HepG2 (cell line): ENCODE results near the gene PATL2. TPM values are rescaled to one million over a fixed set of nuclear protein-coding genes. Genes with fewer than 3 reads are reported as not detected.

Source experiments
- ATAC-seq: fragments of 200-7000 bp; cut with Tn5 transposase; 3 replicates; pipeline ENCODE4 v1.9.1; 2020; ENCODE audit warnings: mild to moderate bottlenecking, moderate library complexity
- BruUV-seq: library from RNA; stranded (reverse); fragments of 400-500 nt; replicated peaks from 2 replicates; lab custom pipeline; 2021; lab: Mats Ljungman, UMichigan
- CTCF ChIA-PET: fragments of 300-600 bp; formaldehyde crosslinking; extraction: SDS; loops from one replicate; lab custom pipeline; 2021; ENCODE audit warnings: low total read pairs, inconsistent platforms, low intra/inter-chr PET ratio; lab: Yijun Ruan, JAX
- POLR2A ChIA-PET: fragments of 350-600 bp; sonication (Branson Sonifier 250); formaldehyde crosslinking; loops from one replicate; lab custom pipeline; 2020; ENCODE audit warnings: antibody characterized with exemption, inconsistent platforms; lab: Yijun Ruan, JAX
- DNase-seq: peaks from one replicate; pipeline ENCODE4 v3.0.0-alpha.2; 2015; ENCODE audit warnings: low spot score
- FAIRE-seq: peaks from 3 replicates; lab custom pipeline; 2011; peaks lifted over from hg19 to GRCh38; lab: Jason Lieb, UNC
- H2AFZ ChIP-seq: one replicate; pipeline ENCODE4 v1.6.1; 2011; ENCODE audit warnings: low read length, inconsistent platforms
- H3K27ac ChIP-seq: fragments of 300-600 bp; 3 replicates; pipeline ENCODE4 v1.8.0; 2011; ENCODE audit warnings: mixed run types, mild to moderate bottlenecking, mixed read lengths, low read length, inconsistent platforms; ENCODE audit not compliant: insufficient read depth; ENCODE audit errors: extremely low read length
- H3K27me3 ChIP-seq, 2 experiments: fragments of 200-600 bp in 1 of 2; 2 replicates in 1 of 2; 3 replicates in 1 of 2; pipeline versions ENCODE4 v1.6.0 to v1.8.0; 2011; ENCODE audit warnings: low read length in 2 of 2, mild to moderate bottlenecking in 2 of 2, moderate library complexity in 2 of 2, inconsistent platforms in 1 of 2; ENCODE audit not compliant: insufficient read depth in 2 of 2, control insufficient read depth in 1 of 2
- H3K36me3 ChIP-seq, 2 experiments: fragments of 200-600 bp in 1 of 2; replicated peaks in 1 of 2; 2 replicates in 1 of 2; 3 replicates in 1 of 2; pipeline versions ENCODE4 v1.5.1 to v1.8.0; 2011; ENCODE audit warnings: low read length in 2 of 2, inconsistent platforms in 1 of 2; ENCODE audit not compliant: insufficient read depth in 2 of 2, control insufficient read depth in 1 of 2
- H3K4me1 ChIP-seq: 2 replicates; pipeline ENCODE4 v1.5.1; 2012; ENCODE audit warnings: low read length, inconsistent platforms; ENCODE audit not compliant: insufficient read depth
- H3K4me2 ChIP-seq: 2 replicates; pipeline ENCODE4 v1.6.0; 2011; ENCODE audit warnings: low read depth, low read length, inconsistent platforms
- H3K4me3 ChIP-seq, 3 experiments: fragments of 200-600 bp in 1 of 3; sonication (generic), shearing (Covaris generic) in 1 of 3; replicated peaks in 1 of 3; 2 replicates each; pipeline ENCODE4 v1.5.1; 2011 to 2016; ENCODE audit warnings: low read length in 3 of 3, inconsistent platforms in 2 of 3, low read depth in 2 of 3, mild to moderate bottlenecking in 2 of 3, control low read depth in 1 of 3, mixed read lengths in 1 of 3; ENCODE audit not compliant: insufficient read depth in 1 of 3
- H3K79me2 ChIP-seq: one replicate; pipeline ENCODE4 v1.6.1; 2011; ENCODE audit warnings: low read length, inconsistent platforms; ENCODE audit not compliant: insufficient read depth
- H3K9ac ChIP-seq: 2 replicates; pipeline ENCODE4 v1.6.0; 2011; ENCODE audit warnings: mild to moderate bottlenecking, low read depth, low read length, inconsistent platforms; ENCODE audit not compliant: insufficient read depth
- H3K9me3 ChIP-seq: 2 replicates; pipeline ENCODE4 v1.5.1; 2012; ENCODE audit warnings: mild to moderate bottlenecking, low read length
- H4K20me1 ChIP-seq: 2 replicates; pipeline ENCODE4 v1.6.0; 2011; ENCODE audit warnings: inconsistent platforms, mild to moderate bottlenecking, low read length, moderate library complexity; ENCODE audit not compliant: insufficient read depth
- ARHGAP35 ChIP-seq: sonication (generic); formaldehyde crosslinking; IDR thresholded peaks from 2 replicates; pipeline ENCODE4 v1.9.0; 2022; ENCODE audit warnings: mild to moderate bottlenecking, inconsistent platforms, moderate library complexity, missing genetic modification reagents, borderline replicate concordance
- NR1H2 ChIP-seq: sonication (generic); formaldehyde crosslinking; IDR thresholded peaks from 2 replicates; pipeline ENCODE4 v1.8.1; 2022; ENCODE audit warnings: low read depth, missing genetic modification reagents, borderline replicate concordance
- NR2F1 ChIP-seq, 2 experiments: fragments of 450-650 bp in 1 of 2; formaldehyde crosslinking in 1 of 2; IDR thresholded peaks; 2 replicates each; pipeline versions ENCODE4 v1.5.0 to v1.6.1; 2016 to 2020; ENCODE audit warnings: mild to moderate bottlenecking in 1 of 2, missing compliant biosample characterization in 1 of 2, missing genetic modification reagents in 1 of 2, moderate library complexity in 1 of 2
- TAF15 ChIP-seq: fragments of 200-400 bp; formaldehyde crosslinking; IDR thresholded peaks from one replicate; pipeline ENCODE4 v1.6.1; 2018; ENCODE audit warnings: mild to moderate bottlenecking, low read depth, low read length; ENCODE audit not compliant: poor library complexity, severe bottlenecking
- ZNF263 ChIP-seq: sonication (generic); formaldehyde crosslinking; IDR thresholded peaks from 2 replicates; pipeline ENCODE4 v1.4.0; 2020; ENCODE audit warnings: missing genetic modification reagents
- ZNF543 ChIP-seq: sonication (generic); formaldehyde crosslinking; IDR thresholded peaks from 2 replicates; pipeline ENCODE4 v1.4.0; 2020; ENCODE audit warnings: mild to moderate bottlenecking, missing genetic modification reagents
- ZNF644 ChIP-seq: IDR thresholded peaks from 2 replicates; pipeline ENCODE4 v1.6.1; 2016; ENCODE audit warnings: low read depth
- ZNF749 ChIP-seq: sonication (generic); formaldehyde crosslinking; IDR thresholded peaks from 2 replicates; pipeline ENCODE4 v1.8.0; 2022; ENCODE audit warnings: mild to moderate bottlenecking, missing genetic modification reagents, moderate library complexity, borderline replicate concordance
- WGBS: methylation state at CpG from one replicate; pipeline ENCODE4 v1.1.6; 2017; ENCODE audit warnings: low lambda C conversion rate; 5-methylcytosine and 5-hydroxymethylcytosine counted together
- in situ Hi-C: cut with HindIII; loops from 2 replicates; pipeline ENCODE4 v1.10.0; 2017; ENCODE audit warnings: low pct_unique_long_range_greater_than_20kb; ENCODE audit not compliant: extremely low pct_ligation_motif_present
- intact Hi-C: fragments of 100-400 bp; cut with micrococcal nuclease; formaldehyde crosslinking; loops from one replicate; pipeline ENCODE4 v1.10.0; 2022; ENCODE audit not compliant: unreplicated experiment
- polyA plus RNA-seq, 8 experiments: library from polyadenylated mRNA; depleted of rRNA in 3 of 8; stranded (reverse) in 7 of 8; unstranded in 1 of 8; fragments of >200 nt; fragmentation: Illumina TruSeq in 4 of 8; extraction: Trizol in 4 of 8; gene quantifications; 2 replicates each; pipeline versions ENCODE4 v1.2.1 to v1.2.3, GENCODE V29; 2011 to 2016; ENCODE audit warnings: low read depth in 4 of 8, missing spikeins in 1 of 8, mixed read lengths in 1 of 8; ENCODE audit not compliant: insufficient read depth in 1 of 8
- total RNA-seq, 5 experiments: library from RNA; depleted of rRNA; stranded (reverse); fragments of >200 nt; fragmentation: Illumina TruSeq; extraction: Trizol; gene quantifications; 2 replicates each; pipeline ENCODE4 v1.2.3, GENCODE V29; 2016; ENCODE audit warnings: low read depth in 1 of 5
- TF ChIP-seq, protein P1 (sequence below): sonication (generic); formaldehyde crosslinking; IDR thresholded peaks from 2 replicates; pipeline ENCODE4 v1.4.0; 2020; ENCODE audit warnings: missing genetic modification reagents
- TF ChIP-seq, protein P2 (sequence below), 2 experiments: sonication (generic) in 1 of 2; formaldehyde crosslinking in 1 of 2; IDR thresholded peaks; 2 replicates each; pipeline versions ENCODE4 v1.6.1 to v1.9.0; 2014 to 2022; ENCODE audit warnings: antibody characterized with exemption in 1 of 2, borderline replicate concordance in 1 of 2, inconsistent platforms in 1 of 2, low read depth in 1 of 2, missing genetic modification reagents in 1 of 2
- TF ChIP-seq, protein P3 (sequence below): sonication (generic); formaldehyde crosslinking; IDR thresholded peaks from 2 replicates; pipeline ENCODE4 v1.4.0; 2020; ENCODE audit warnings: missing genetic modification reagents, borderline replicate concordance

The PATL2 gene
- total and polyA plus RNA-seq, 2 of the 13 experiments (the other 11 are each of a cell fraction or from before 2014, with no cell fraction given), result 0.15 to 0.53 TPM

DNA sequence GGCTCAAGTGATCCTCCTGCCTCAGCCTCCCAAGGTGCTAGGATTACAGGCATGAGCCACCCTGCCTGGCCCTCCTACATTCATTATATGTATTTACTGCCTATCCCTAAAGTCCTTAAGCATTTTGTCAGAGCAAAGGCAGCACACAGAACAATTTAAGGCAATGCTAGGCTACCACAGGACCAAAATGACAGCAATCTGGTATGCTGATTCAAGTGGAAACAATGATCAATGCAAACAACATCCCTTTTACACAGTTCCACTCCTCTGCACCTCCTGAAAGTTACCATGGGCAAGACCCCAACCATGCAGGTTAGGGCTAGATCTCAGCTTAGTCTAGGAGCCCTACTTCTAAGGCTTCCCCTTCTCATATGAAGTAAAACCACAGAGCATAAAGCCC is 87.9 kb downstream of the PATL2 start:
- H3K9me3 ChIP-seq, result no peaks in the 10 kb centered on the region
- POLR2A ChIA-PET, result no interaction called here

DNA sequence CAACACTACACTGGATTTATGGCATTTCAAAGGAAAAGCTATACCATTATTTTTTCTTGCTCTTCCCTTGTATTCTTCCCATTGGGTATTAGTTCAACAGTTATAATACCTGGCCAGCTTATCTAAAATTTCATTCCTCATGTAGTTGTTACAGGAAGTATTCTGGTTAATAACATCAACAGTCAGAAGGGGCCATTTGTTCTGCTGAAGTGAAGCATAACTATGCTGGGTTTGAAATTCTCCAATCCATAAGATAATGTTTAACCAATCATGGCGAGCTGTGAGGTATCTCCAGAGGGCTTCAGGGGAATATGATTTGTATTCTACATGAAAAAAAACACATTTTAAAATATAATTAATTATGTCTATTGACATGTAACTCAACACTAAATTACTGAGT is 91.0 kb downstream of the PATL2 start:
- no peak for ATAC-seq
- no peak overlapping the region for H3K9ac ChIP-seq
- peaks cover 6 to 45% of the 10 kb centered on the region in 2 experiments; a peak in 4 of 5 replicates for H3K36me3 ChIP-seq
- no peaks in the 10 kb centered on the region for H3K9me3 ChIP-seq
- H2AFZ ChIP-seq, result no peak overlapping the region
- no peak for DNase-seq
- intact Hi-C loops, result no loop called here
- no peaks in the 10 kb centered on the region for H3K79me2 ChIP-seq
- no peaks in the 10 kb centered on the region for H4K20me1 ChIP-seq
- no peaks in the 10 kb centered on the region for H3K4me1 ChIP-seq
- no peak overlapping the region for H3K4me2 ChIP-seq
- no peaks in the 10 kb centered on the region for H3K27me3 ChIP-seq
- POLR2A ChIA-PET, result no interaction called here
- in situ Hi-C loops, result no loop called here
- no peak overlapping the region for H3K4me3 ChIP-seq
- 100% methylated on average over 1 of the region's 1 CpG for WGBS
- BruUV-seq, result no TSS peak
- no peak for FAIRE-seq
- H3K27ac ChIP-seq, result no peak overlapping the region
- CTCF ChIA-PET, result no interaction called here
- TF ChIP-seq NR2F1 (CRISPR knock-in tag; IDR thresholded peaks at IDR 0.05) (no peak), NR1H2 (no peak), ZNF644 (CRISPR knock-in tag) (no peak)
- TF ChIP-seq, protein P1, sequence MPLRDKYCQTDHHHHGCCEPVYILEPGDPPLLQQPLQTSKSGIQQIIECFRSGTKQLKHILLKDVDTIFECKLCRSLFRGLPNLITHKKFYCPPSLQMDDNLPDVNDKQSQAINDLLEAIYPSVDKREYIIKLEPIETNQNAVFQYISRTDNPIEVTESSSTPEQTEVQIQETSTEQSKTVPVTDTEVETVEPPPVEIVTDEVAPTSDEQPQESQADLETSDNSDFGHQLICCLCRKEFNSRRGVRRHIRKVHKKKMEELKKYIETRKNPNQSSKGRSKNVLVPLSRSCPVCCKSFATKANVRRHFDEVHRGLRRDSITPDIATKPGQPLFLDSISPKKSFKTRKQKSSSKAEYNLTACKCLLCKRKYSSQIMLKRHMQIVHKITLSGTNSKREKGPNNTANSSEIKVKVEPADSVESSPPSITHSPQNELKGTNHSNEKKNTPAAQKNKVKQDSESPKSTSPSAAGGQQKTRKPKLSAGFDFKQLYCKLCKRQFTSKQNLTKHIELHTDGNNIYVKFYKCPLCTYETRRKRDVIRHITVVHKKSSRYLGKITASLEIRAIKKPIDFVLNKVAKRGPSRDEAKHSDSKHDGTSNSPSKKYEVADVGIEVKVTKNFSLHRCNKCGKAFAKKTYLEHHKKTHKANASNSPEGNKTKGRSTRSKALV (CRISPR knock-in tag), result no peak
- TF ChIP-seq, protein P2, sequence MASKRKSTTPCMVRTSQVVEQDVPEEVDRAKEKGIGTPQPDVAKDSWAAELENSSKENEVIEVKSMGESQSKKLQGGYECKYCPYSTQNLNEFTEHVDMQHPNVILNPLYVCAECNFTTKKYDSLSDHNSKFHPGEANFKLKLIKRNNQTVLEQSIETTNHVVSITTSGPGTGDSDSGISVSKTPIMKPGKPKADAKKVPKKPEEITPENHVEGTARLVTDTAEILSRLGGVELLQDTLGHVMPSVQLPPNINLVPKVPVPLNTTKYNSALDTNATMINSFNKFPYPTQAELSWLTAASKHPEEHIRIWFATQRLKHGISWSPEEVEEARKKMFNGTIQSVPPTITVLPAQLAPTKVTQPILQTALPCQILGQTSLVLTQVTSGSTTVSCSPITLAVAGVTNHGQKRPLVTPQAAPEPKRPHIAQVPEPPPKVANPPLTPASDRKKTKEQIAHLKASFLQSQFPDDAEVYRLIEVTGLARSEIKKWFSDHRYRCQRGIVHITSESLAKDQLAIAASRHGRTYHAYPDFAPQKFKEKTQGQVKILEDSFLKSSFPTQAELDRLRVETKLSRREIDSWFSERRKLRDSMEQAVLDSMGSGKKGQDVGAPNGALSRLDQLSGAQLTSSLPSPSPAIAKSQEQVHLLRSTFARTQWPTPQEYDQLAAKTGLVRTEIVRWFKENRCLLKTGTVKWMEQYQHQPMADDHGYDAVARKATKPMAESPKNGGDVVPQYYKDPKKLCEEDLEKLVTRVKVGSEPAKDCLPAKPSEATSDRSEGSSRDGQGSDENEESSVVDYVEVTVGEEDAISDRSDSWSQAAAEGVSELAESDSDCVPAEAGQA (IDR thresholded peaks at IDR 0.05; ENCODE audit: low read depth), result no peak
- TF ChIP-seq, protein P2 (CRISPR knock-in tag; IDR thresholded peaks at IDR 0.05; ENCODE audit: borderline replicate concordance), result no peak

More for the DNA sequence above, 87.9 kb downstream of the PATL2 start:
- no peaks in the 10 kb centered on the region for H3K79me2 ChIP-seq
- no peak overlapping the region for H3K27ac ChIP-seq
- intact Hi-C loops (no loop called here), in situ Hi-C loops (no loop called here)
- no peaks in the 10 kb centered on the region for H3K4me1 ChIP-seq
- no peak overlapping the region for H3K4me3 ChIP-seq
- no peak overlapping the region for H3K4me2 ChIP-seq
- DNase-seq (no peak), ATAC-seq (no peak), FAIRE-seq (no peak)
- H3K27me3 ChIP-seq, result no peaks in the 10 kb centered on the region
- H3K9ac ChIP-seq, result no peak overlapping the region
- H2AFZ ChIP-seq, result no peak overlapping the region
- H3K36me3 ChIP-seq, result peaks cover 4 to 45% of the 10 kb centered on the region in 2 experiments; a peak in 4 of 5 replicates
- BruUV-seq, result no TSS peak
- no peak for TF ChIP-seq ARHGAP35 (CRISPR knock-in tag)
- TF ChIP-seq, protein P3, sequence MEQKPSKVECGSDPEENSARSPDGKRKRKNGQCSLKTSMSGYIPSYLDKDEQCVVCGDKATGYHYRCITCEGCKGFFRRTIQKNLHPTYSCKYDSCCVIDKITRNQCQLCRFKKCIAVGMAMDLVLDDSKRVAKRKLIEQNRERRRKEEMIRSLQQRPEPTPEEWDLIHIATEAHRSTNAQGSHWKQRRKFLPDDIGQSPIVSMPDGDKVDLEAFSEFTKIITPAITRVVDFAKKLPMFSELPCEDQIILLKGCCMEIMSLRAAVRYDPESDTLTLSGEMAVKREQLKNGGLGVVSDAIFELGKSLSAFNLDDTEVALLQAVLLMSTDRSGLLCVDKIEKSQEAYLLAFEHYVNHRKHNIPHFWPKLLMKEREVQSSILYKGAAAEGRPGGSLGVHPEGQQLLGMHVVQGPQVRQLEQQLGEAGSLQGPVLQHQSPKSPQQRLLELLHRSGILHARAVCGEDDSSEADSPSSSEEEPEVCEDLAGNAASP (CRISPR knock-in tag), result no peak
- TF ChIP-seq ZNF543 (CRISPR knock-in tag), result no peak
- no peak for TF ChIP-seq TAF15
- TF ChIP-seq ZNF263 (CRISPR knock-in tag), result no peak
- TF ChIP-seq ZNF749 (CRISPR knock-in tag), result no peak
- CTCF ChIA-PET, result no interaction called here
- H4K20me1 ChIP-seq, result no peaks in the 10 kb centered on the region
